H9 (cell line): ENCODE measurements around the gene BRD3OS. TPM values are rescaled to one million over a fixed set of nuclear protein-coding genes. Genes with fewer than 3 reads are reported as not detected.

Experiments used
- DNase-seq: peaks from one replicate; pipeline ENCODE4 v3.0.0-alpha.2; 2017
- H2AFZ ChIP-seq: one replicate; pipeline ENCODE4 v1.6.1; 2013; ENCODE audit warnings: mild to moderate bottlenecking, low read length, control low read depth, moderate library complexity
- H2AK5ac ChIP-seq: 2 replicates; pipeline ENCODE4 v1.6.1; 2013; ENCODE audit warnings: low read length, control low read depth, mixed read lengths; ENCODE audit not compliant: insufficient read length
- H2BK120ac ChIP-seq: one replicate; pipeline ENCODE4 v1.6.1; 2013; ENCODE audit warnings: low read depth, mild to moderate bottlenecking, low read length, control low read depth, inconsistent platforms; ENCODE audit not compliant: poor library complexity, severe bottlenecking
- H2BK12ac ChIP-seq: 2 replicates; pipeline ENCODE4 v1.6.1; 2013; ENCODE audit warnings: low read length, control low read depth, mixed read lengths, low read depth; ENCODE audit not compliant: insufficient read length
- H2BK15ac ChIP-seq: 2 replicates; pipeline ENCODE4 v1.6.1; 2013; ENCODE audit warnings: low read depth, low read length, control low read depth
- H2BK20ac ChIP-seq: one replicate; pipeline ENCODE4 v1.6.1; 2013; ENCODE audit warnings: low read depth, mild to moderate bottlenecking, low read length, control low read depth, inconsistent platforms; ENCODE audit not compliant: poor library complexity, severe bottlenecking
- H2BK5ac ChIP-seq: 2 replicates; pipeline ENCODE4 v1.6.1; 2013; ENCODE audit warnings: low read length, control low read depth, mixed read lengths; ENCODE audit not compliant: insufficient read length
- H3K14ac ChIP-seq: 2 replicates; pipeline ENCODE4 v1.6.1; 2013; ENCODE audit warnings: low read length, control low read depth; ENCODE audit not compliant: insufficient read depth
- H3K18ac ChIP-seq: 2 replicates; pipeline ENCODE4 v1.6.1; 2013; ENCODE audit warnings: low read depth, mild to moderate bottlenecking, mixed read lengths, low read length, control low read depth; ENCODE audit not compliant: insufficient read length
- H3K23ac ChIP-seq: 2 replicates; pipeline ENCODE4 v1.6.1; 2013; ENCODE audit warnings: low read length, control low read depth, mixed read lengths, low read depth; ENCODE audit not compliant: insufficient read length
- H3K23me2 ChIP-seq: 2 replicates; pipeline ENCODE4 v1.6.1; 2013; ENCODE audit warnings: low read depth, mild to moderate bottlenecking, mixed read lengths, low read length, control low read depth; ENCODE audit not compliant: insufficient read length, poor library complexity, severe bottlenecking
- H3K27ac ChIP-seq: 2 replicates; pipeline ENCODE4 v1.5.1; 2013; ENCODE audit warnings: low read length, control low read depth, mixed read lengths, low read depth; ENCODE audit not compliant: insufficient read length
- H3K27me3 ChIP-seq: 2 replicates; pipeline ENCODE4 v1.6.1; 2013; ENCODE audit warnings: low read length, control low read depth, inconsistent platforms; ENCODE audit not compliant: insufficient read depth
- H3K4ac ChIP-seq: 2 replicates; pipeline ENCODE4 v1.6.1; 2013; ENCODE audit warnings: low read depth, mild to moderate bottlenecking, control low read depth, inconsistent platforms, low read length, moderate library complexity
- H3K4me1 ChIP-seq: 2 replicates; pipeline ENCODE4 v1.6.1; 2013; ENCODE audit warnings: low read length, control low read depth, inconsistent platforms; ENCODE audit not compliant: insufficient read depth
- H3K4me2 ChIP-seq: 2 replicates; pipeline ENCODE4 v1.6.1; 2013; ENCODE audit warnings: low read length, control low read depth, mixed read lengths; ENCODE audit not compliant: insufficient read length, insufficient read depth
- H3K56ac ChIP-seq: 2 replicates; pipeline ENCODE4 v1.6.1; 2013; ENCODE audit warnings: low read depth, mild to moderate bottlenecking, mixed read lengths, low read length, control low read depth; ENCODE audit not compliant: insufficient read length
- H3K79me1 ChIP-seq: 2 replicates; pipeline ENCODE4 v1.6.1; 2013; ENCODE audit warnings: low read depth, mild to moderate bottlenecking, moderate library complexity, low read length, control low read depth, inconsistent platforms; ENCODE audit not compliant: insufficient read depth, poor library complexity, severe bottlenecking
- H3K79me2 ChIP-seq: 2 replicates; pipeline ENCODE4 v1.6.1; 2013; ENCODE audit warnings: low read length, control low read depth, inconsistent platforms; ENCODE audit not compliant: insufficient read depth
- H3K9ac ChIP-seq: 2 replicates; pipeline ENCODE4 v1.6.1; 2013; ENCODE audit warnings: low read length, control low read depth, mixed read lengths; ENCODE audit not compliant: insufficient read length; ENCODE audit errors: extremely low read depth
- H3K9me3 ChIP-seq: one replicate; pipeline ENCODE4 v1.6.1; 2013; ENCODE audit warnings: low read depth, low read length, inconsistent platforms; ENCODE audit not compliant: control insufficient read depth
- H3T11ph ChIP-seq: one replicate; pipeline ENCODE4 v1.6.1; 2013; ENCODE audit warnings: mild to moderate bottlenecking, low read length, control low read depth, inconsistent platforms
- H4K20me1 ChIP-seq: one replicate; pipeline ENCODE4 v1.6.1; 2013; ENCODE audit not compliant: control insufficient read depth, insufficient read length, insufficient read depth
- H4K5ac ChIP-seq: 2 replicates; pipeline ENCODE4 v1.6.1; 2013; ENCODE audit warnings: low read depth, mild to moderate bottlenecking, mixed read lengths, low read length, control low read depth; ENCODE audit not compliant: insufficient read length
- H4K8ac ChIP-seq: replicated peaks from 2 replicates; pipeline ENCODE4 v1.6.1; 2013; ENCODE audit warnings: low read length, control low read depth, mixed read lengths, low read depth; ENCODE audit not compliant: insufficient read length
- H4K91ac ChIP-seq: 2 replicates; pipeline ENCODE4 v1.6.1; 2013; ENCODE audit warnings: low read depth, mild to moderate bottlenecking, moderate library complexity, mixed read lengths, low read length, control low read depth; ENCODE audit not compliant: insufficient read length
- H3K27ac Mint-ChIP-seq, 3 experiments: 2 replicates in 2 of 3; 3 replicates in 1 of 3; pipeline ENCODE4 v1.8.0; 2020 to 2021; ENCODE audit warnings: mixed read lengths in 3 of 3, mild to moderate bottlenecking in 1 of 3, moderate library complexity in 1 of 3
- H3K27me3 Mint-ChIP-seq: 2 replicates; pipeline ENCODE4 v1.8.0; 2021; ENCODE audit warnings: low read depth, mild to moderate bottlenecking, moderate library complexity, mixed read lengths
- H3K36me3 Mint-ChIP-seq, 3 experiments: 2 replicates in 2 of 3; 3 replicates in 1 of 3; pipeline ENCODE4 v1.8.0; 2020 to 2021; ENCODE audit warnings: low read depth in 3 of 3, mixed read lengths in 3 of 3; ENCODE audit not compliant: insufficient read depth in 1 of 3
- H3K4me1 Mint-ChIP-seq, 2 experiments: 2 replicates each; pipeline ENCODE4 v1.8.0; 2020; ENCODE audit warnings: mixed read lengths in 2 of 2
- H3K4me3 Mint-ChIP-seq, 2 experiments: 2 replicates in 1 of 2; 3 replicates in 1 of 2; pipeline ENCODE4 v1.8.0; 2020 to 2021; ENCODE audit warnings: mild to moderate bottlenecking in 2 of 2, mixed read lengths in 2 of 2, moderate library complexity in 1 of 2
- H3K9me3 Mint-ChIP-seq, 2 experiments: 2 replicates in 1 of 2; 3 replicates in 1 of 2; pipeline ENCODE4 v1.8.0; 2020; ENCODE audit warnings: mild to moderate bottlenecking in 2 of 2, mixed read lengths in 2 of 2, moderate library complexity in 1 of 2
- CTCF ChIP-seq: fragments of 200-600 bp; sonication (generic); conservative IDR thresholded peaks from 3 replicates; pipeline ENCODE4 v1.8.0; 2021; ENCODE audit warnings: antibody characterized with exemption, mild to moderate bottlenecking
- WGBS: extraction: QIAGEN DNeasy Blood & Tissue Kit; methylation state at CpG from one replicate; pipeline ENCODE4 v1.1.7; 2013; ENCODE audit warnings: missing lambda C conversion rate, low lambda C conversion rate, mixed read lengths; ENCODE audit not compliant: insufficient read length; ENCODE audit errors: extremely low coverage; 5-methylcytosine and 5-hydroxymethylcytosine counted together
- total RNA-seq: library from RNA; stranded (reverse); gene quantifications from 2 replicates; pipeline ENCODE4 v1.2.1, GENCODE V29; 2021

BRD3OS gene
- total RNA-seq, 1 experiment from 2014 or later, result 16.4 TPM

DNA sequence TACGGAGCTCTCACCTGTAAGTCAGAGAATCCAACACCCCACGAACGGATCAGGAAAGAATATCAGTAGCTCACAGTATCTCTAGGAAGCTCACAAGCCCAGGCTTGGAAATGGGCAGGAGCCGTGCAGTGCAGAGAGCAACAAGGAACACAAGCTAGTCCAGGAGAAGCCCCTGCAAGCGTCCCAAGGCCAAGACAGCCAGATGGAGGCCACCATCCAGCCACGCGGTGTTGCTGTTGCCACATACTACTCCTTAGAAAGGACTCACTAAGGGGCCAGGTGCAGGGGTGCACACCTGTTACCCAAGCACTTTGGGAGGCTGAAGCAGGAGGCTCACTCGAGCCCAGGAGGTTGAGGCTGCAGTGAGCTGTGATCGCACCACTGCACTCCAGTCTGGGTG lies 17.7 kb upstream of the BRD3OS start:
- Histone ChIP-seq H3T11ph (no peak overlapping the region), H2BK12ac (no peak overlapping the region), H3K27ac (no peak overlapping the region), H4K20me1 (no peaks in the 10 kb centered on the region), H3K79me1 (no peaks in the 10 kb centered on the region), H3K56ac (no peak overlapping the region), H3K4me2 (no peak overlapping the region), H3K4ac (no peak overlapping the region), H3K79me2 (no peaks in the 10 kb centered on the region), H2AFZ (no peak overlapping the region), H2BK20ac (no peak overlapping the region), H3K23me2 (no peaks in the 10 kb centered on the region), H3K14ac (no peak overlapping the region), H4K5ac (no peak overlapping the region), H3K9ac (no peak overlapping the region), H3K27me3 (no peaks in the 10 kb centered on the region), H3K9me3 (peaks cover 13% of the 10 kb centered on the region), H3K18ac (no peak overlapping the region), H2BK15ac (no peak overlapping the region), H3K23ac (no peak overlapping the region), H2BK5ac (no peak overlapping the region), H2BK120ac (no peak overlapping the region), H3K4me1 (no peaks in the 10 kb centered on the region), H2AK5ac (no peak overlapping the region), H4K91ac (no peak overlapping the region), H4K8ac (no peak overlapping the region)
- no peak overlapping the region for H3K4me3 Mint-ChIP-seq
- no CpG with 5 or more reads among the region's 9 CpGs for WGBS
- H3K36me3 Mint-ChIP-seq, result peaks cover 4 to 5% (median 5%) of the 10 kb centered on the region in 3 experiments; a peak in 5 of 7 replicates
- H3K9me3 Mint-ChIP-seq, result peaks cover 17 to 21% of the 10 kb centered on the region in 2 experiments
- no peak overlapping the region for H3K27ac Mint-ChIP-seq
- H3K27me3 Mint-ChIP-seq, result peaks cover 12% of the 10 kb centered on the region
- TF ChIP-seq CTCF, result no peak
- DNase-seq, result no peak
- H3K4me1 Mint-ChIP-seq, result no peaks in the 10 kb centered on the region
